NCI-H82 (cell line): ENCODE results near the gene SLC6A12.

ENCODE experiments used
- DNase-seq: peaks from one replicate; lab custom pipeline; 2025; lab: John Stamatoyannopoulos, UW

The SLC6A12 gene

GRCh38 chr12:163406-163986, 50.5 kb downstream of the SLC6A12 start:
- DNase-seq = no peak

DNA sequence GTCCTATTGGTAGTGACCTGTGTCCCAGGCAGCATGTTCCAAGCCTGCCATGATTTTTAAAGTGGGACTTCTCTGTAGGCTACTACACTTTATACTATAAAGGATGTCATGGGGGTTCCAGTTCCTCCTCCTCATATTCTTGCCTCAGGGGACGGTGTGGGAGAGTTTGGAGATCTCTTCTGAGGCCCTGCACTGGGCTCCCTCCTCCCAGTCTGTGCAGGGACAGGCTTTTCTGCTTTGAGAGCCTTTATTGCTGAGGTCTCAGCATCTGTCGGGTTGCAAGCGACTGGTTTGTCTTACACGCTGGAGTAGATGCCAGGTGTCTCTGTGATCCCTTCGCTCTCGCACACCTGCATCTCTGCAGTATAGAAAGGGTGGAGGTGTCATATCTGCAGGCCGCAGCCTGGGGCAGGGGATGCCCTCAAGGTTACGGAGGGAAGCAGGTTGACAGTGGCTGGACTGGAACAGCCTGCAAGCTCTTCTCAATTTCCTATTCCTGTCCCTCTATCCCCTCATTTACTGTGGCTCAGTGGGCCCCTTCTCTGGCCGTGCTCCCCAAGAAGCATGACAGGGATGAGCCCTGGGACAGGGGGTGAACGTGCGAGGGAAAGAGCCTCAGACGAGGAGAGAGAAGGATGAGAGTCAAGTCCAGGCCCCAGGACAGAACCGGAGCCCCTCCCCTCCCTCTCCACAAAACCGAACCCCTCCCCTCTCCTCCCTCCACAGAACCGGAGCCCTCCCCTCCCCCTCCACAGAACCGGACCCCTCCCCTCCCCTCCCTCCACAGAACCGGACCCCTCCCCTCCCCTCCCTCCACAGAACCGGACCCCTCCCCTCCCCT, 51.3 kb downstream of the SLC6A12 start:
- DNase-seq = peak; percentile 65

- DNase-seq = no peak
Observed at GRCh38 chr12:161823-162222, 52.1 kb downstream of the SLC6A12 start.

- no peak for DNase-seq
Observed at GRCh38 chr12:160858-161257, 53.1 kb downstream of the SLC6A12 start.

DNA sequence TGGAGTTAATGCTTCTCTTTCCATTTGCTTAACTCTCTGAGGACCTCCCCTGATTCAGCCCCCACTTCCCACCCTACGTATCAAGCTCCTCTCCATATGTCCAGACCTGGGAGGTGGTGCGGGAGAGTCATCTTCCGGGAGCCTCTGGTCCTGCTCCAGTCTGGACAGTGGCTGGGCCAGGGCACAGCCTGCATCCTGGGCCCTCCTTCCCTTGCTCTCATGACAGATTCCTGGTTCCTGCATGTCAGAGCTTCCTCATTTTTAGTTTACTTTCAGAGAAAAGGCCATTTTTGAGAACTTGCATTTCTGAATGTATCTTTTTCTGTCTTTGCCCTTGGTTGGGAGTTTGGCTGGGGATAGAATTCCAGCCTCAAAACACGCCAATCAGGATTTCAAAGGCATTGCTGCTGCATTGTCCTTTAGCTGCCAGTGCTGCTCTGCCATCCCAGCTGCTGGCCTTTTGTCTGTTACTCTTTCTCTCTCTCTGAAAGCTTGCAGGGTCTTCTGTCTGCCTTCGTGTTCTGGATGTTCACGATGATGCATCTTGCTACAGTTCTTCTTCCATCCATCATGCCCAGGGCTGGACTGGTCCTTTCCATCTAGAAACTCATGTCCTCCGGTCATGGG, 54.7 kb downstream of the SLC6A12 start:
- no peak for DNase-seq

- DNase-seq = no peak
Observed at GRCh38 chr12:157644-158043, 56.3 kb downstream of the SLC6A12 start.

DNA sequence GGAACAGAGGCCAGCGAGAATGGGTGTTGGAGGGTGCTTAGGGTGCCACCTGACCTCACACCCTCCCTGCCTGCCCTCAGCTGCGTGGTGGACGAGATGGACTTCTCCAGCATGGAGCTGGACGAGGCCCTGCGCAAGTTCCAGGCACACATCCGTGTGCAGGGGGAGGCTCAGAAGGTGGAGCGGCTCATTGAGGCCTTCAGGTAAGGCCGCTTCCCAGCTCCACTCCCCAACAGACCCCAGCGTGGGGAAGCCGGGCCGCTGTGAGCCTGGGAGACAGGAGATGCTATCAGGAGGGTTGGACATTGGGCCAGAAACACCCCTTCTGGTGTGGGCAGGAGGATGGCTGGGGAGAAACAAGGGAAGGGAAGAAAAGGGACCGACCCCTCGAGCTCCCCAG, 57.0 kb downstream of the SLC6A12 start:
- no peak for DNase-seq

- DNase-seq = no peak
Observed at GRCh38 chr12:155646-156045, 58.3 kb downstream of the SLC6A12 start.

DNA sequence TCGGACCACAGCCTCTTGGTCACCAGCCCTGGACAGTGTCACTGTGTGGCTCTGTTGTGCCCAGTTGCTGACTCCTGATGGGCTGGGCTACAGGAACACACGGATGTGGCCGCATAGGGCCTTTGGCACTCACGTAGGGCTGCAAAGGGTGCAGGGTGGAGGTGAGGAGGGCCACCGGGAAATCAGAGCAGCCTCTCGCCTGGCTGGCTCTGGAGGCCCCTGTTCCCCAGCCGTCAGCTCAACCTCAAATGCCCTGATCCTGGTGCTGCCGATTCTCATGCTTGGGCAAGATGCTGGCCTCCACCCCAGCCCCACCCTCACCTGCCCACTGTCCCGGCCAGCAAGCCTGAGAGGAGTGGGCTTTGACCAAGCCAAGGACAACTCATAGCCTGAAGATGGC, 59.0 kb downstream of the SLC6A12 start:
- DNase-seq = no peak

GRCh38 chr12:154058-154457, 59.9 kb downstream of the SLC6A12 start:
- no peak for DNase-seq

DNA sequence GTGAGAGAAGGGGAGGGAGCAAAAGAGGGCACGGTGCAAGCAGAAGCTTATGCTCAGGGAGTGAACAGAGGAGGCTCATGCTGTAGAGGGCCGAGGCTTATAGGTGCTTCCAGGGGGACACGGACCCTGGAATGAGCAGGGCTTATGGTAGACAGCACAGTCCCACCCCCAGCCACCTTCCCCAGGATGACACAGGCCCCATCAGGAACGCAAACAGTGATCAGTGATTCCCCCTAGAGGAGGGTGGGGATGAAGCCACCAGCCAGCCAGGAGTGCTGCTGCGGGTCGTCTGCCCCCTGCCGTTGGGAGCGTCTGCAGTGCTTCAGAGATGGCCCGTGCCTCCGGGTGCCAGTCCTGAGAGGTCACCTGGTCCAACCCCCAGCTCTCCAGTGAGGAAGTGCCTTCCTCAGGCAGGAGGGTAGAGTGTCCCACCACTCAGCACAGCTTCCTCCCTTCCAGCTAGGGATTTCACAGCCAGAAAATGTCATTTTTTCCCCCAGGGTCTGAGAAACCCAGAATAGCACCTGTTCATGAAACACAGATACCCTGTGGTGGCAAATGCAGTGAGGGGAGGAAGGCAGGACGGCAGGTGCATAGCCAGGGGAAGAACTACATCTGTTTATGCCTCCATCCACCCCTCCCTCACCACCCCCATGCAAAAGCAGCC, 60.7 kb downstream of the SLC6A12 start:
- DNase-seq = peak; percentile 87

- no peak for DNase-seq
Observed at GRCh38 chr12:152440-152839, 61.5 kb downstream of the SLC6A12 start.

DNA sequence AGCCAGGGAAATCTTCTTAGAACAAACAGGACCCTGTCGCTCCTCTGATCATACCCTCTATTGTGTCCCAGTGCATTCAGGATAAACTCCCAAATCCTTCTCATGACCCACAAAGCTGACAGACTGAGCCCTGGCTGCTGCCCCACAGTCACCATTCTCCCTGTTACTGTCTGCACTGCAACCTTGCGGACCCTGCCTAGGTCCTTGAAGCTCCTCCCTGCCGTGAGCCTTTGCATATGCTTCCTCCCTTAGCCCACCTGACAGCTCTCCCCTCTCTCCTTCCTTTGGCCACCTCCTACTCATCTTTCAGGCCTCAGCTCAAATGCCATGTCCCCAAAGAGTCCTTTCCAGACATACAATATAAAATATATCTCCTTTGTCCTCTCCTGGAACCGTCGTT, 62.4 kb downstream of the SLC6A12 start:
- DNase-seq = no peak

- DNase-seq = no peak
Observed at GRCh38 chr12:148676-149416, 65.1 kb downstream of the SLC6A12 start.

DNA sequence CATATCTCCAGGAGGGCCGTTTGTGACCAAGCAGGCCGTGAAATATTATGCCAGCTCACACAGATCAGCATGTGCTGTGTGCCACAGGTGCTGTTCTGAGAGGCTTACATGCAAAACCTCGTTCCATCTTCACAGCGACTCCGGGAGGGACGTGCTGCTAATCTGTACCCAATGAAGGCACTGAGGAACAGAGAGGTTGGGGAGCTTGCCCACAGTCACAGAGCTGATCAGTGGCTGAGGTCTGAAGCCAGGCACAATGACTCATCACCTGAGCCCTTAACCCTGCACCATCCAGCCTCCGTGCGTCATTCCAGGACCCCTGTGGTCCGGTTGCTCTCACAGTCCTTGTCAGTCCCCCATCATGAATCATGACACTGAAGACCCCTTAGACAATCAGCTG, 66.7 kb downstream of the SLC6A12 start:
- no peak for DNase-seq

DNA sequence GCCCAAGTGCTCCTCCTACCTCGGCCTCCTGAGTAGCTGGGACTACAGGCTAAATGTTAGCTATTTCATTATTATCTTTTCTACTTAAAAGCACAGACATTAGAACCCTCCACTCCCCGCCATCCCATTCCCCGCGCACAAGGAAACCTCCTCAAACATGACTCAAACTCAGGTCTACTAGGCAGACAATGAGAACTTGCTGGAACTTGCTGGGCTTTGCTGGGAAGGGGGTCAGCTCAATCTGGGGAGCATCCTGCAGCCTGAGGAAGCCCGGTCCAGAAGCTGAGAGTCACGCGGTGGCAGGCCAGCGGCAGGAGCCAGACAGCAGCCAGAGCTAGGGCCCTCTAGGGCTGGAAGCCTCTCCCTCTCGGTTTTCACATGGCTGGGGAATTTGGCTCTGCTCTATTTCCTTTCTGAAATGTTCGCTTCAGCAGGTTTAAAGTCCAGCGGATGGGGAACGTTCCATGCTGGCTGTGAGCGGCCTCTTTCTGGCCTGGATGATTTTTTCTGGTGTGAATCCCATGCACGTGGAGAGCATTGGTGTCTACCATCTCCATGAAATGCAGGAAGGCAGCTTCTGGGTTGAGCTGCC, 68.5 kb downstream of the SLC6A12 start:
- no peak for DNase-seq

GRCh38 chr12:144650-145284, 69.2 kb downstream of the SLC6A12 start:
- DNase-seq = no peak

GRCh38 chr12:143964-144649, 69.8 kb downstream of the SLC6A12 start:
- no peak for DNase-seq

GRCh38 chr12:140162-140561, 73.8 kb downstream of the SLC6A12 start:
- DNase-seq = no peak
